Measurements from ENCODE around the gene LTC4S.

LTC4S gene

DNA sequence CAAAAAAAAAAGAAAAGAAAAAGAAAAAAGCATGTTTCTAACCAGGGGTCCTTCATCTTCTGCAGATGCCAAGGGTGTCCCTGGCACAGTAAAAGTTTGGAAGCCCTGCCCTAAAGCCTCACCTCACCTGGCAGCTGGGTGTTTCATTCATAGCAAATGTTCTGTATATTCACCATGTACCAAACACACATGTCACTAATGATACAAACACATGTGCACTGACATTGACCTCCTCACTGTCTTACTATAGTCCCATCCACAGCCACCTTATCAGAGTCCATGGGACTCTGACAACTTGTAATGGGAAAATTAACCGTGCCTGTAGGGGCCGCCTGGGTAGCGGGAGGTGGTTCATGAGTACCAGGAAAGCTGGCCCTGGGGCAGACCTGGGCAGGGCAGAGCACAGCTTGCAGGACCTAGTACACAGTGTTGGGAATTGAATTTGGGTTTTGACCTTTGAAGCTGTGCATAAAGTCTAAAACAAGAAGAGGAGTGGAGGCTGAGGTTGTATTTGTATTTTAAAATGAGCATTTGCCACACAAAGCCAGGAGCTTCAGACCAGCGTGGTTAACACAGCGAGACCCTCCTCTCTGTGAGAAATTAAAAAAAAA lies 19.3 kb downstream of the LTC4S start:
- no peak for ATAC-seq

DNA sequence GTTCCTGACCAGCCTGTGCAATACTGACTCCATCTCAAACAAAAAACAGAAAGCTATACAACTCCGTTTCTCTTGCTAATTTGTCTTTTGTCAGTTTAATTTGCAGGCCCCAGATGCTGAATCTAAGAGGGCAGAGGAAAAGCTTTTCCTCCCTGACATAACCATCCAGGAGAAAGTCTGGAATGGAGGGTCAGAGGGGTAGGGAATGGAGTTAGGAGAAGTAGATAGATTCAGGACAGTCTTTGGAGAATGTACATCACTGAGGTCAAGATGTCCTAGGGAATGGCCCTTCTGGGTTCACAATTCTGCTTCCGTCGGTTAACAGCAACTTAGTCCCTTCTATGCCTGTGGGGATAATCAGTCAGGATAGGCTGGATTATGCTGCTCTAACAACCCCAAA lies 20.3 kb downstream of the LTC4S start:
- no peak for ATAC-seq
- TF ChIP-seq TCF4 (CRISPR knock-in tag; IDR thresholded peaks at IDR 0.05; ENCODE audit: borderline replicate concordance) (no peak), ZFP30 (CRISPR knock-in tag; IDR thresholded peaks at IDR 0.05) (no peak), ZNF565 (CRISPR knock-in tag; conservative IDR thresholded peaks at IDR 0.05; ENCODE audit: low read depth) (no peak), ZC3H10 (CRISPR knock-in tag; IDR thresholded peaks at IDR 0.05) (no peak), ZNF8 (CRISPR knock-in tag; IDR thresholded peaks at IDR 0.05) (no peak), BACH2 (CRISPR knock-in tag; IDR thresholded peaks at IDR 0.05; ENCODE audit: borderline replicate concordance) (no peak), PPARA (CRISPR knock-in tag; IDR thresholded peaks at IDR 0.05; ENCODE audit: borderline replicate concordance) (no peak), OSR1 (CRISPR knock-in tag; IDR thresholded peaks at IDR 0.05) (no peak), ISL1 (CRISPR knock-in tag; IDR thresholded peaks at IDR 0.05) (no peak), TOX (CRISPR knock-in tag; IDR thresholded peaks at IDR 0.05; ENCODE audit: borderline replicate concordance) (no peak), ARNTL (CRISPR knock-in tag; IDR thresholded peaks at IDR 0.05; ENCODE audit: borderline replicate concordance, low read depth) (no peak)
- TF ChIP-seq, protein P1, sequence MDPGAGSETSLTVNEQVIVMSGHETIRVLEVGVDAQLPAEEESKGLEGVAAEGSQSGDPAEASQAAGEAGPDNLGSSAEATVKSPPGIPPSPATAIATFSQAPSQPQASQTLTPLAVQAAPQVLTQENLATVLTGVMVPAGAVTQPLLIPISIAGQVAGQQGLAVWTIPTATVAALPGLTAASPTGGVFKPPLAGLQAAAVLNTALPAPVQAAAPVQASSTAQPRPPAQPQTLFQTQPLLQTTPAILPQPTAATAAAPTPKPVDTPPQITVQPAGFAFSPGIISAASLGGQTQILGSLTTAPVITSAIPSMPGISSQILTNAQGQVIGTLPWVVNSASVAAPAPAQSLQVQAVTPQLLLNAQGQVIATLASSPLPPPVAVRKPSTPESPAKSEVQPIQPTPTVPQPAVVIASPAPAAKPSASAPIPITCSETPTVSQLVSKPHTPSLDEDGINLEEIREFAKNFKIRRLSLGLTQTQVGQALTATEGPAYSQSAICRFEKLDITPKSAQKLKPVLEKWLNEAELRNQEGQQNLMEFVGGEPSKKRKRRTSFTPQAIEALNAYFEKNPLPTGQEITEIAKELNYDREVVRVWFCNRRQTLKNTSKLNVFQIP (CRISPR knock-in tag; IDR thresholded peaks at IDR 0.05; ENCODE audit: borderline replicate concordance, low read depth) = no peak
- TF ChIP-seq, protein P2, sequence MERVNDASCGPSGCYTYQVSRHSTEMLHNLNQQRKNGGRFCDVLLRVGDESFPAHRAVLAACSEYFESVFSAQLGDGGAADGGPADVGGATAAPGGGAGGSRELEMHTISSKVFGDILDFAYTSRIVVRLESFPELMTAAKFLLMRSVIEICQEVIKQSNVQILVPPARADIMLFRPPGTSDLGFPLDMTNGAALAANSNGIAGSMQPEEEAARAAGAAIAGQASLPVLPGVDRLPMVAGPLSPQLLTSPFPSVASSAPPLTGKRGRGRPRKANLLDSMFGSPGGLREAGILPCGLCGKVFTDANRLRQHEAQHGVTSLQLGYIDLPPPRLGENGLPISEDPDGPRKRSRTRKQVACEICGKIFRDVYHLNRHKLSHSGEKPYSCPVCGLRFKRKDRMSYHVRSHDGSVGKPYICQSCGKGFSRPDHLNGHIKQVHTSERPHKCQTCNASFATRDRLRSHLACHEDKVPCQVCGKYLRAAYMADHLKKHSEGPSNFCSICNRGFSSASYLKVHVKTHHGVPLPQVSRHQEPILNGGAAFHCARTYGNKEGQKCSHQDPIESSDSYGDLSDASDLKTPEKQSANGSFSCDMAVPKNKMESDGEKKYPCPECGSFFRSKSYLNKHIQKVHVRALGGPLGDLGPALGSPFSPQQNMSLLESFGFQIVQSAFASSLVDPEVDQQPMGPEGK (CRISPR knock-in tag; IDR thresholded peaks at IDR 0.05; ENCODE audit: borderline replicate concordance) = no peak
- TF ChIP-seq, protein P3, sequence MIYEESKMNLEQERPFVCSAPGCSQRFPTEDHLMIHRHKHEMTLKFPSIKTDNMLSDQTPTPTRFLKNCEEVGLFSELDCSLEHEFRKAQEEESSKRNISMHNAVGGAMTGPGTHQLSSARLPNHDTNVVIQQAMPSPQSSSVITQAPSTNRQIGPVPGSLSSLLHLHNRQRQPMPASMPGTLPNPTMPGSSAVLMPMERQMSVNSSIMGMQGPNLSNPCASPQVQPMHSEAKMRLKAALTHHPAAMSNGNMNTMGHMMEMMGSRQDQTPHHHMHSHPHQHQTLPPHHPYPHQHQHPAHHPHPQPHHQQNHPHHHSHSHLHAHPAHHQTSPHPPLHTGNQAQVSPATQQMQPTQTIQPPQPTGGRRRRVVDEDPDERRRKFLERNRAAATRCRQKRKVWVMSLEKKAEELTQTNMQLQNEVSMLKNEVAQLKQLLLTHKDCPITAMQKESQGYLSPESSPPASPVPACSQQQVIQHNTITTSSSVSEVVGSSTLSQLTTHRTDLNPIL (CRISPR knock-in tag; IDR thresholded peaks at IDR 0.05; ENCODE audit: low read depth) = no peak

More for the DNA sequence above, 19.3 kb downstream of the LTC4S start:
- TF ChIP-seq PPARA (CRISPR knock-in tag; IDR thresholded peaks at IDR 0.05; ENCODE audit: borderline replicate concordance) = no peak
- TF ChIP-seq, protein P2 (CRISPR knock-in tag; IDR thresholded peaks at IDR 0.05; ENCODE audit: borderline replicate concordance) = no peak
- TF ChIP-seq ZNF565 (CRISPR knock-in tag; conservative IDR thresholded peaks at IDR 0.05; ENCODE audit: low read depth) = no peak
- TF ChIP-seq ZFP3 (CRISPR knock-in tag; IDR thresholded peaks at IDR 0.05) = no peak
- TF ChIP-seq, protein P3 (CRISPR knock-in tag; IDR thresholded peaks at IDR 0.05; ENCODE audit: low read depth) = no peak
- no peak for TF ChIP-seq ZNF70 (CRISPR knock-in tag; IDR thresholded peaks at IDR 0.05)
- TF ChIP-seq, protein P1 (CRISPR knock-in tag; IDR thresholded peaks at IDR 0.05; ENCODE audit: borderline replicate concordance, low read depth) = no peak
- TF ChIP-seq RARB (CRISPR knock-in tag; IDR thresholded peaks at IDR 0.05) = no peak
- TF ChIP-seq CSDC2 (CRISPR knock-in tag; IDR thresholded peaks at IDR 0.05) = no peak
- TF ChIP-seq TOX (CRISPR knock-in tag; IDR thresholded peaks at IDR 0.05; ENCODE audit: borderline replicate concordance) = no peak
- no peak for TF ChIP-seq ESRRG (CRISPR knock-in tag; IDR thresholded peaks at IDR 0.05)
- no peak for TF ChIP-seq GLIS3 (CRISPR knock-in tag; IDR thresholded peaks at IDR 0.05)
- no peak for TF ChIP-seq SNAI2 (CRISPR knock-in tag; IDR thresholded peaks at IDR 0.05)
- no peak for TF ChIP-seq OSR1 (CRISPR knock-in tag; IDR thresholded peaks at IDR 0.05)
- no peak for TF ChIP-seq ISL1 (CRISPR knock-in tag; IDR thresholded peaks at IDR 0.05)
- TF ChIP-seq ZFP30 (CRISPR knock-in tag; IDR thresholded peaks at IDR 0.05) = no peak
- no peak for TF ChIP-seq ARNTL (CRISPR knock-in tag; IDR thresholded peaks at IDR 0.05; ENCODE audit: borderline replicate concordance, low read depth)
- TF ChIP-seq ZNF8 (CRISPR knock-in tag; IDR thresholded peaks at IDR 0.05) = no peak
- TF ChIP-seq, protein P4, sequence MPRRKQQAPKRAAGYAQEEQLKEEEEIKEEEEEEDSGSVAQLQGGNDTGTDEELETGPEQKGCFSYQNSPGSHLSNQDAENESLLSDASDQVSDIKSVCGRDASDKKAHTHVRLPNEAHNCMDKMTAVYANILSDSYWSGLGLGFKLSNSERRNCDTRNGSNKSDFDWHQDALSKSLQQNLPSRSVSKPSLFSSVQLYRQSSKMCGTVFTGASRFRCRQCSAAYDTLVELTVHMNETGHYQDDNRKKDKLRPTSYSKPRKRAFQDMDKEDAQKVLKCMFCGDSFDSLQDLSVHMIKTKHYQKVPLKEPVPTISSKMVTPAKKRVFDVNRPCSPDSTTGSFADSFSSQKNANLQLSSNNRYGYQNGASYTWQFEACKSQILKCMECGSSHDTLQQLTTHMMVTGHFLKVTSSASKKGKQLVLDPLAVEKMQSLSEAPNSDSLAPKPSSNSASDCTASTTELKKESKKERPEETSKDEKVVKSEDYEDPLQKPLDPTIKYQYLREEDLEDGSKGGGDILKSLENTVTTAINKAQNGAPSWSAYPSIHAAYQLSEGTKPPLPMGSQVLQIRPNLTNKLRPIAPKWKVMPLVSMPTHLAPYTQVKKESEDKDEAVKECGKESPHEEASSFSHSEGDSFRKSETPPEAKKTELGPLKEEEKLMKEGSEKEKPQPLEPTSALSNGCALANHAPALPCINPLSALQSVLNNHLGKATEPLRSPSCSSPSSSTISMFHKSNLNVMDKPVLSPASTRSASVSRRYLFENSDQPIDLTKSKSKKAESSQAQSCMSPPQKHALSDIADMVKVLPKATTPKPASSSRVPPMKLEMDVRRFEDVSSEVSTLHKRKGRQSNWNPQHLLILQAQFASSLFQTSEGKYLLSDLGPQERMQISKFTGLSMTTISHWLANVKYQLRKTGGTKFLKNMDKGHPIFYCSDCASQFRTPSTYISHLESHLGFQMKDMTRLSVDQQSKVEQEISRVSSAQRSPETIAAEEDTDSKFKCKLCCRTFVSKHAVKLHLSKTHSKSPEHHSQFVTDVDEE (CRISPR knock-in tag; IDR thresholded peaks at IDR 0.05) = no peak

Data from SK-N-SH treated with all-trans-retinoic acid at 6 μM for 48 hours (cell line).